SK-N-MC (cell line): ENCODE data around the gene RCOR2.

Experiments used
- DNase-seq: peaks from one replicate; pipeline ENCODE4 v3.0.0-alpha.2; 2011; ENCODE audit warnings: low read depth, low spot score
- H3K27ac ChIP-seq: fragments of 200-600 bp; sonication (generic); 2 replicates; pipeline ENCODE4 v1.5.1; 2016; ENCODE audit warnings: mixed run types
- H3K36me3 ChIP-seq: fragments of 200-600 bp; sonication (generic); 2 replicates; pipeline ENCODE4 v1.6.1; 2017; ENCODE audit warnings: antibody characterized with exemption, low read length, mixed read lengths; ENCODE audit not compliant: insufficient read depth
- H3K4me3 ChIP-seq: fragments of 200-600 bp; sonication (generic); 2 replicates; pipeline ENCODE4 v1.5.1; 2016
- H3K9ac ChIP-seq: fragments of 200-600 bp; sonication (generic); 2 replicates; pipeline ENCODE4 v1.8.0; 2017; ENCODE audit warnings: mixed run types, mixed read lengths; ENCODE audit not compliant: insufficient read length
- H3K9me3 ChIP-seq: fragments of 200-600 bp; sonication (generic); 2 replicates; pipeline ENCODE4 v1.6.1; 2017; ENCODE audit warnings: low read depth, mild to moderate bottlenecking, antibody characterized with exemption, low read length, moderate library complexity, mixed read lengths
- EZH2 ChIP-seq: fragments of 200-600 bp; sonication (generic); IDR thresholded peaks from one replicate; pipeline ENCODE4 v1.6.1; 2017; ENCODE audit warnings: antibody characterized with exemption
- FOXP2 ChIP-seq: optimal IDR thresholded peaks from 2 replicates; pipeline ENCODE3; 2011; ENCODE audit warnings: mild to moderate bottlenecking, moderate library complexity; ENCODE audit not compliant: insufficient read depth; ENCODE audit errors: extremely low read length, control extremely low read depth
- POLR2AphosphoS5 ChIP-seq: IDR thresholded peaks from 2 replicates; pipeline ENCODE4 v1.6.1; 2012; ENCODE audit warnings: mild to moderate bottlenecking, low read depth, low read length, borderline replicate concordance

RCOR2 gene

DNA sequence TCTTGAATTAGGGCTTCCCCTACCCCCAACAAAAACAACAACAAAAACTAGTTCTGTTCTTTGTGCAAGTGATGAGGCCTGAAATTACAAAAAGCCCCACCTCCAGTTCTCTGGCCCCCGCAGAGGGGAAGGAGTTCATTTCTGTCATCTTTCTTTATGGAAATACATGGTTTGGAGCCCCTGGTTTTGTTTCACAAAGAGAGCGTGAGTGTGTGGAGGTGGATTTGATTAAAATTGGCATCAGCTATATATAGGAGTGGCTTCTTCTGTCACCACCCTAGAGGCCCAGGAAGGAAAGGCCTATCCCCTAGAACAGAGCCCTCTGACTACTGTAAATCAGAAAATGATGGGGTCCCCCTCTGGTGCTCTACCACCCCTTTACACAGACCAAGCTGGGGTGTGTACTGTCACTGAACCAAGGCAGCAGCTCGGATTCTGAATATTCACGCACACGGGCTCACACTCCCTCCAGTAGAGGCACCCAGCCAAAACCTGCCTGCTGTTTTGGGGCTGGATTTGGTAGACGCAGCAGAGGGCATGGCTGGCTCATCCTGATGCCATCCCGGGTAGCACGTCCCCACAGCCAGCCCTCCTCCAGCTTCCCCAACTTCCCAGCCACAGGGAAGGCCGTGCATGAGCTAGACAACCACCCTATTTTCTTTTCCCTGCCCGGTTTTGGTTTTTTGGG is 19.4 kb downstream of the RCOR2 start:
- no peak overlapping the region for H3K9ac ChIP-seq
- no peak for TF ChIP-seq EZH2
- TF ChIP-seq FOXP2: no peak
- no peak for TF ChIP-seq POLR2AphosphoS5
- no peak overlapping the region for H3K4me3 ChIP-seq
- no peak overlapping the region; the same call in 1 of the 2 replicates for H3K27ac ChIP-seq
- no peaks in the 10 kb centered on the region for H3K9me3 ChIP-seq
- H3K36me3 ChIP-seq: peaks cover 76% of the 10 kb centered on the region
- DNase-seq: no peak

DNA sequence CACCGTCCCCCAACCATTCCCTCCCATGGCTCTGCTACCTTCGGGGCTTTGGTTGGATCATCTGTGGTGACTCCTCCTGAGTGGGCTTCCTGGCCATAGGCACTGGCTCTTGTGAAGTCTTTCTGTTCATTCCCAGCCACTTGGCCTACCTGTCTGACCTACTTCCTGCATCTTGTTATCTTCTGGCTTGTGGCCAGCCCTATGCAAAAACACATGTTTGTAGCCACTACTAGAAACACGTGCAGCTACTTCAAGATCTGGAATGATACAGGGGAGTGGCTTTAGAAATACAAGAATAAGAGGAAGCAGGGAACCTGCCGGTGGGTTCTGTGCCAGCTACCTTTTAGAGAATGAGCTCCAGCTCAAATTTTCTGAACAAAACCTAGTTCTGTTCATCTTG is 20.9 kb downstream of the RCOR2 start:
- H3K9ac ChIP-seq: no peak overlapping the region
- TF ChIP-seq FOXP2 (no peak), EZH2 (no peak), POLR2AphosphoS5 (no peak)
- H3K9me3 ChIP-seq: no peaks in the 10 kb centered on the region
- no peak overlapping the region for H3K4me3 ChIP-seq
- DNase-seq: no peak
- 0 out of 2 replicates have a peak overlapping the region, but pooled peaks have one; percentile 36 for H3K27ac ChIP-seq
- H3K36me3 ChIP-seq: peaks cover 64% of the 10 kb centered on the region

GRCh38 chr11:63893355-63893754 is 23.6 kb downstream of the RCOR2 start:
- Histone ChIP-seq H3K27ac (no peak overlapping the region), H3K9me3 (no peaks in the 10 kb centered on the region), H3K4me3 (no peak overlapping the region), H3K9ac (no peak overlapping the region), H3K36me3 (peaks cover 37% of the 10 kb centered on the region)
- no peak for TF ChIP-seq FOXP2
- TF ChIP-seq EZH2: no peak
- no peak for TF ChIP-seq POLR2AphosphoS5
- DNase-seq: no peak

GRCh38 chr11:63892228-63892627 is 24.7 kb downstream of the RCOR2 start:
- Histone ChIP-seq H3K36me3 (peaks cover 26% of the 10 kb centered on the region), H3K4me3 (no peak overlapping the region), H3K27ac (no peak overlapping the region), H3K9me3 (no peaks in the 10 kb centered on the region), H3K9ac (no peak overlapping the region)
- no peak for TF ChIP-seq EZH2
- no peak for TF ChIP-seq POLR2AphosphoS5
- no peak for TF ChIP-seq FOXP2
- no peak for DNase-seq

DNA sequence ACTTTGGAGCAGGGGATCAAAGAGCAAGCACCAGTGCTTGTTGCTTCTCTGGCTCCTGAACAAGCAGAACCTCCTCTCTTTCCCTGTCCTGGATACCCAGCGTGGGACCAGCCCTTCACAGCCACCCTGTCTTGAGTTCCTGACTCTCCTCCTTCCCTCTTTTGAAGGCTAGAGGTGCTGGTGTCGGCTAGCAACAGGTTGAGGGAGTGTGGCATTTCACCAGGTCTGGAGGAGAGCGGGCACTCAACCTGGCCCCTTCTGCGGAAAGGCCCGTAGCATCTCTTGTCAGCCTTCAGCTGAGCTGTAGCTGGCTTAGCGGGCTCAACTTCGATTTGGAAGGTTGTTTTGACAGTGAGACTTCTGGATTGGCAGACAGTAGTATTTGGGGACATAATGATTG is 26.6 kb downstream of the RCOR2 start:
- Histone ChIP-seq H3K9ac (no peak overlapping the region), H3K9me3 (no peaks in the 10 kb centered on the region), H3K36me3 (peaks cover 12% of the 10 kb centered on the region), H3K4me3 (no peak overlapping the region), H3K27ac (no peak overlapping the region)
- DNase-seq: no peak
- no peak for TF ChIP-seq EZH2
- no peak for TF ChIP-seq FOXP2
- TF ChIP-seq POLR2AphosphoS5: no peak

DNA sequence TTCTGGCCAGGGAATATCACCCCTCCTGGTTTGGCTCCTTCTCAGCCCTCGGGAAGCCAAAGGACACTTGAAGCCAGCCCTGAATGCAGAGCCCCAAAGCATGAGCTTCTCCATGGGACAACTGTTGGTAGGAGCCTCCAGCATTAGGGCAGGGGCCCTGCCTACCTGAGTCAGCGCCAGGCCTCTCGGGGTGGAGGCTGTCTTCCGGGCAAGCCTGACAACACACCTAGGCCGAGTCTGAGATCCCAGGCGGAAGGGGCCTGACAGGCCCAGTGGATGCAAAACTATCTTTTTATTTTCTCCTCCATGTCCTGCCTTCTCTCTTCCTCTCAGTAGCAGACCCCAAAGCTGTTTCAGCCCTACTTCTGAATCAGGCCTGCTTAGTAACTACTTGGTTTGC is 27.6 kb downstream of the RCOR2 start:
- no peak for TF ChIP-seq EZH2
- no peak for TF ChIP-seq FOXP2
- no peak for TF ChIP-seq POLR2AphosphoS5
- H3K27ac ChIP-seq: no peak overlapping the region

DNA sequence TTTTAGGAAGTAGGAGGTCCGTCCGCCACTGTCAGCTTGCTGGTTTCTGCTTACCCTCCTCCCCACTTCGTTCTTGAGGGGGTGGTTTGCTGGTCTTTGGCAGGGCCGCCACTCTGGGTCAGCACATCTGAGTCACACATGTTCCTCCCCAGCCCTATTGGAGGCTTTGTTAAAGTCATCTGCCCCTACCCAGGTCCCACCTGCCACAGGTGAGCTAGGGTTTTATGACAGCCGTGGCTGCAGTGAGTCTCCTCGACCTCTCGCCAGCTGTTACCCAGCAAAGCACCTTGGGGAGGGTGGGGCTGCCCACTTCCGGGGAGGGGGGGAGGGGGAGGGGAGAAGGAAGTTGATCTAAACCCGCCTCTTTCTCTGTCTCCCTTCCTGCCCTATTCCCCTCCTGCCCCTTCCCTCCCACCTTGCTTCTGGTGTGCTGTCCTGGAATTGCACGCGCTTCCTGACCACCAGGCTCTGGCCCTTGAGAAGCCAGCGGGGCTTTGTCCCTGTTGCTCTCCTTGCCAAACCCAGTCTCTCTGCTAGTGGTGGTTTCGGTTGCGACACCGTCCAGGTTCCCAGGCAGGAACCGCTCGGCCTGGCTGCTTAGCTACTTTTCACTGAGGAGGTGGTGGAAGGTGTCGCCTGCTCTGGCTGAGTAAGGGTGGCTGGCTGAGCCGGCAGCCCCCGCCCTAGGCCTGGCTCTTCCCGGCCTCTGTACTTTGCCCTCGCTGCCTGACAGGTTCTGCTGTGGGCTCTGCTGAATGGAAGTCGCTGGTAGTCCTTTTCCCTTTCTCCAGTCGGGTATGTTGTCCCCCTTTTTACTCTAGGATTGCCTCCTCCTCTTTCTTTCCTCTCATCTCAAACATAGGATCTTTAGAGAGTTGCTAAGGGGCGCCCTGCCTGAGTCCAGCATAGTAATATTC is 28.5 kb downstream of the RCOR2 start:
- TF ChIP-seq POLR2AphosphoS5 (no peak), EZH2 (no peak), FOXP2 (no peak)
- Histone ChIP-seq H3K9me3 (no peaks in the 10 kb centered on the region), H3K4me3 (no peak overlapping the region), H3K9ac (no peak overlapping the region), H3K36me3 (peaks cover under 1% of the 10 kb centered on the region; the same call in 1 of the 2 replicates), H3K27ac (peak overlapping the region; percentile 48)
- no peak for DNase-seq

More for the DNA sequence above, 27.6 kb downstream of the RCOR2 start:
- Histone ChIP-seq H3K4me3 (no peak overlapping the region), H3K9ac (no peak overlapping the region), H3K9me3 (no peaks in the 10 kb centered on the region), H3K36me3 (peaks cover 7% of the 10 kb centered on the region)
- no peak for DNase-seq

DNA sequence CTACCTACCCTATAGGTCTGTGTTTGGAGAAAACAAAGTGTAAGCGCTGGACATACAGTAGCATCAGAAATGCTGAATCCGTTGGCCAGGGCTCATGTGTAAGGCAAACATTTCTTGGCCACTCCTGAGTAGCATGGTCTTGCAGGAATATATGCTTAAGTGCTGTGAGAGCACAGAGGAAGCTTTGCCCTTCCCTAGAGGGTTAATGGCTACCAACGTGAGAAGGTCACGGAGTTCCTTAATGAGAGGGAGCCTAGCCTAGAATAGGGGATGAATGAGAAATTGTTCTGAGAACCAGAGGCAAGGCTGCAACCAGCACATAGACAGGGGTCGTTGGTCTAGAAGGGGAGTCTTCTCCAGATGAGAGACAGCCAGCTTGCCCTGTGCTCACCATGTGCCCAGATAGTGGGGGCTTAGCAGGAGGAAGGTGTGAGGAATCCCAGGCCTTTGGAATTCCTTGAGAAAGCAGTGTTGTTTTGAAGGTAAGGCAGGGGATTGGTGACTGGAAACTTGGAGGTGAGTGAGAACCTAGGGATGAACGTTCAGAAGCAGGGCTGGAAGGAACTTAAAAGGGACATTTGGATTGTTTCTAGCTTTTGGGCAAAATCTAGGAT is 29.5 kb downstream of the RCOR2 start:
- no peak for TF ChIP-seq POLR2AphosphoS5
- TF ChIP-seq EZH2: no peak
- no peak for TF ChIP-seq FOXP2
- no peak overlapping the region for H3K4me3 ChIP-seq
- no peak for DNase-seq
- peak overlapping the region; percentile 46; the same call in 1 of the 2 replicates for H3K27ac ChIP-seq
- no peaks in the 10 kb centered on the region for H3K9me3 ChIP-seq
- no peaks in the 10 kb centered on the region for H3K36me3 ChIP-seq
- H3K9ac ChIP-seq: no peak overlapping the region
